Measurements from ENCODE around the gene SLC39A9.

- TF ChIP-seq, protein P1, sequence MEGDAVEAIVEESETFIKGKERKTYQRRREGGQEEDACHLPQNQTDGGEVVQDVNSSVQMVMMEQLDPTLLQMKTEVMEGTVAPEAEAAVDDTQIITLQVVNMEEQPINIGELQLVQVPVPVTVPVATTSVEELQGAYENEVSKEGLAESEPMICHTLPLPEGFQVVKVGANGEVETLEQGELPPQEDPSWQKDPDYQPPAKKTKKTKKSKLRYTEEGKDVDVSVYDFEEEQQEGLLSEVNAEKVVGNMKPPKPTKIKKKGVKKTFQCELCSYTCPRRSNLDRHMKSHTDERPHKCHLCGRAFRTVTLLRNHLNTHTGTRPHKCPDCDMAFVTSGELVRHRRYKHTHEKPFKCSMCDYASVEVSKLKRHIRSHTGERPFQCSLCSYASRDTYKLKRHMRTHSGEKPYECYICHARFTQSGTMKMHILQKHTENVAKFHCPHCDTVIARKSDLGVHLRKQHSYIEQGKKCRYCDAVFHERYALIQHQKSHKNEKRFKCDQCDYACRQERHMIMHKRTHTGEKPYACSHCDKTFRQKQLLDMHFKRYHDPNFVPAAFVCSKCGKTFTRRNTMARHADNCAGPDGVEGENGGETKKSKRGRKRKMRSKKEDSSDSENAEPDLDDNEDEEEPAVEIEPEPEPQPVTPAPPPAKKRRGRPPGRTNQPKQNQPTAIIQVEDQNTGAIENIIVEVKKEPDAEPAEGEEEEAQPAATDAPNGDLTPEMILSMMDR (IDR thresholded peaks at IDR 0.05), result no peak
- no peak for TF ChIP-seq POLR2A (IDR thresholded peaks at IDR 0.05)
These were observed 26.3 kb upstream of the SLC39A9 start for GRCh38 chr14:69372146-69372545.
